Pancreas (tissue), 10 donors: ENCODE data around the gene ZNF740. TPM values are rescaled to one million over a fixed set of nuclear protein-coding genes. Genes with fewer than 3 reads are reported as not detected.

Experiments used
- ATAC-seq, 4 donors: fragments of 200-7000 bp; cut with Tn5 transposase; one replicate each; pipeline versions ENCODE4 v1.8.0 to v1.9.1; 2020; ENCODE audit warnings: mild to moderate bottlenecking in 4 of 4, moderate library complexity in 4 of 4
- DNase-seq, 6 donors: peaks; one replicate each; pipeline ENCODE4 v3.0.0-alpha.2; 2020
- FAIRE-seq: peaks from 2 replicates; lab custom pipeline; 2012; peaks lifted over from hg19 to GRCh38; lab: Jason Lieb, UNC
- H3K27ac ChIP-seq, 4 donors: fragments of 200-600 bp; sonication (generic); 1 replicate in 3 of 4; 2 replicates in 1 of 4; pipeline versions ENCODE4 v1.5.0 to v1.8.0; 2020
- H3K27me3 ChIP-seq, 4 donors: fragments of 200-600 bp; one replicate each; pipeline ENCODE4 v1.8.0; 2021
- H3K36me3 ChIP-seq, 3 donors: fragments of 200-600 bp; sonication (generic) in 1 of 3; one replicate each; pipeline versions ENCODE4 v1.5.0 to v1.8.0; 2020 to 2021
- H3K4me1 ChIP-seq, 3 donors: fragments of 200-600 bp; one replicate each; pipeline ENCODE4 v1.8.0; 2021
- H3K4me3 ChIP-seq, 4 donors: fragments of 200-600 bp; sonication (generic) in 2 of 4; one replicate each; pipeline versions ENCODE4 v1.5.0 to v1.8.0; 2020 to 2021
- H3K9me3 ChIP-seq, 4 donors: fragments of 200-600 bp; one replicate each; pipeline ENCODE4 v1.8.0; 2021
- CTCF ChIP-seq, 4 donors: fragments of 200-600 bp; sonication (generic) in 3 of 4; IDR thresholded peaks; one replicate each; pipeline versions ENCODE4 v1.5.0 to v1.8.0; 2021; ENCODE audit warnings: antibody characterized with exemption in 4 of 4
- WGBS, 2 donors: extraction: QIAGEN DNeasy Blood & Tissue Kit; methylation state at CpG; one replicate each; pipeline ENCODE4 v1.1.7; 2013; 5-methylcytosine and 5-hydroxymethylcytosine counted together
- intact Hi-C, 3 donors: fragments of 100-400 bp; cut with DNase I; formaldehyde crosslinking; loops; one replicate each; pipeline versions ENCODE4 v1.11.1 to v1.14.2; 2022
- polyA plus RNA-seq, 2 donors: library from polyadenylated mRNA; stranded (reverse); fragments of 200-250 nt; gene quantifications; one replicate each; pipeline ENCODE4 v1.2.3, GENCODE V29; 2013
- total RNA-seq, 6 donors: library from RNA; stranded (reverse); fragmentation: NEBNext Ultra II Directional in 4 of 6; extraction: Animal tissue kit (Norgen Biotek cat#: 25700) in 4 of 6; gene quantifications; one replicate each; pipeline versions ENCODE4 v1.2.1 to v1.2.4, GENCODE V29; 2021 to 2023
- donor health status: healthy with polysubstance abuse.
- donor health status: DM: no; HTN: no; CAD: no; lungs with moderate emphysema.
- donor health status: DM: no; HTN: no; CAD: no.
- donor health status: control.
- donor health status: control.
- donor health status: Bipolar disorder and iron deficiency.
- donor health status: DM: yes; HTN: yes; CAD: no.
- donor health status: DM: no; HTN: no; CAD: no.
- donor health status: DM: no; HTN: no; CAD: no.
- donor health status: DM: yes; HTN: yes; CAD: no.

The ZNF740 gene
- total and polyA plus RNA-seq, 8 donors: 5.2 to 33.1 (median 17.8) TPM

- Histone ChIP-seq H3K36me3 (peaks cover 0 to 17% (median 0%) of the 10 kb centered on the region in 3 donors), H3K27me3 (no peaks in the 10 kb centered on the region), H3K4me3 (no peak overlapping the region), H3K27ac (no peak overlapping the region), H3K9me3 (no peaks in the 10 kb centered on the region), H3K4me1 (peaks cover 0 to 13% (median under 1%) of the 10 kb centered on the region in 3 donors)
- FAIRE-seq (no peak), ATAC-seq (no peak), DNase-seq (no peak)
- intact Hi-C loops: loop anchor here (2.0 to 10.0 kb wide), 3 partner anchors 71 to 77 kb away; no protein-coding TSS in a partner anchor
- TF ChIP-seq CTCF (IDR thresholded peaks at IDR 0.05): no peak
- WGBS, 2 donors: 75 to 83% methylated on average over 5 of the region's 5 CpGs
Measured at GRCh38 chr12:53214221-53214620, 33.7 kb downstream of the ZNF740 start.

GRCh38 chr12:53214687-53215455 lies 34.3 kb downstream of the ZNF740 start:
- ATAC-seq (no peak), DNase-seq (no peak), FAIRE-seq (no peak)
- Histone ChIP-seq H3K27ac (no peak overlapping the region), H3K4me1 (peaks cover 0 to 13% (median 5%) of the 10 kb centered on the region in 3 donors), H3K36me3 (peaks cover 0 to 17% (median 0%) of the 10 kb centered on the region in 3 donors), H3K4me3 (no peak overlapping the region), H3K27me3 (no peaks in the 10 kb centered on the region), H3K9me3 (no peaks in the 10 kb centered on the region)
- no peak for TF ChIP-seq CTCF (IDR thresholded peaks at IDR 0.05)
- WGBS, 2 donors: 73 to 75% methylated on average over 12 of the region's 12 CpGs
- intact Hi-C loops: loop anchor here (2.0 to 10.0 kb wide), 4 partner anchors 37 to 76 kb away; a partner anchor contains a TSS

DNA sequence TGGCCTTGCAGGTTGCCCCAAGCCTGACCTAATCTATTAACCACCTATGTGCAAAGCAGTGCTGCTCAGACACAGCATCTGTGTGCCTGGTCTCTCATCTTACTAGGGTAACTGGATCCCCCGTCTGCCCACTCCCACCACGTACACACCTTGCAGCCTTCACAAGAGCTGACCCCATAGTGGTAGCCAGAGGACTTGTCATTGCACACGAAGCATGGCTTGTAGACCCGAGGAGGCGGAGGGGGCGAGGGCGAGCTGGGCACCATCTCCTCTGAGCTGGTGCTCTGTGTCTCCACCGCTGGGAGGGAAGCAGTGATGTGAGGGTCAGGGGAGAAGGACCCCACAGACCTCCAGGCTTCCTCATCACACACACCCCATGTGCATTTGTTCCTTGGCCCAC lies 35.0 kb downstream of the ZNF740 start:
- TF ChIP-seq CTCF (IDR thresholded peaks at IDR 0.05): no peak
- Histone ChIP-seq H3K9me3 (no peaks in the 10 kb centered on the region), H3K4me1 (peaks cover 0 to 13% (median 5%) of the 10 kb centered on the region in 3 donors), H3K27me3 (no peaks in the 10 kb centered on the region), H3K27ac (no peak overlapping the region), H3K36me3 (peaks cover 0 to 17% (median 0%) of the 10 kb centered on the region in 3 donors), H3K4me3 (no peak overlapping the region)
- WGBS, 2 donors: 80 to 85% methylated on average over 8 of the region's 8 CpGs
- ATAC-seq: no peak
- FAIRE-seq: no peak
- DNase-seq: no peak
- intact Hi-C loops: loop anchor here (2.0 to 10.0 kb wide), 3 partner anchors 37 to 75 kb away; a partner anchor contains a TSS

GRCh38 chr12:53217051-53217930 lies 36.8 kb downstream of the ZNF740 start:
- intact Hi-C loops: loop anchor here (5.0 to 10.0 kb wide), 2 partner anchors 35 to 68 kb away; a partner anchor contains a TSS
- FAIRE-seq (no peak), DNase-seq (peak in 1 of 6 donors; percentile 29), ATAC-seq (no peak)
- peaks cover 0 to 13% (median 5%) of the 10 kb centered on the region in 3 donors for H3K4me1 ChIP-seq
- no peaks in the 10 kb centered on the region for H3K9me3 ChIP-seq
- H3K4me3 ChIP-seq: no peak overlapping the region
- H3K27ac ChIP-seq: no peak overlapping the region
- TF ChIP-seq CTCF (IDR thresholded peaks at IDR 0.05): no peak
- peaks cover 0 to 4% (median 0%) of the 10 kb centered on the region in 3 donors for H3K36me3 ChIP-seq
- 67 to 71% methylated on average over 19 of the region's 19 CpGs for WGBS, 2 donors
- no peaks in the 10 kb centered on the region for H3K27me3 ChIP-seq
